Osteoblast (primary cell): ENCODE measurements around the gene HS3ST2. TPM values are rescaled to one million over a fixed set of nuclear protein-coding genes. Genes with fewer than 3 reads are reported as not detected.

Experiments
- DNase-seq: peaks from one replicate; pipeline ENCODE4 v3.0.0; 2011; ENCODE audit warnings: low spot score, mixed read lengths; ENCODE audit not compliant: insufficient read length; ENCODE audit errors: missing footprints
- H2AFZ ChIP-seq: 2 replicates; pipeline ENCODE4 v1.6.0; 2011; ENCODE audit warnings: mild to moderate bottlenecking, low read length
- H3K27ac ChIP-seq: 2 replicates; pipeline ENCODE4 v1.5.1; 2011; ENCODE audit warnings: mild to moderate bottlenecking, low read depth, low read length, moderate library complexity
- H3K27me3 ChIP-seq: 2 replicates; pipeline ENCODE4 v1.6.0; 2012; ENCODE audit warnings: mild to moderate bottlenecking, control low read depth, inconsistent platforms, low read length, moderate library complexity; ENCODE audit not compliant: insufficient read depth
- H3K36me3 ChIP-seq: 2 replicates; pipeline ENCODE4 v1.5.1; 2011; ENCODE audit warnings: mild to moderate bottlenecking, low read length, control low read depth, moderate library complexity; ENCODE audit not compliant: insufficient read depth
- H3K4me1 ChIP-seq: 2 replicates; pipeline ENCODE4 v1.5.1; 2011; ENCODE audit warnings: mild to moderate bottlenecking, low read length, control low read depth, moderate library complexity; ENCODE audit not compliant: insufficient read depth
- H3K4me2 ChIP-seq: 2 replicates; pipeline ENCODE4 v1.6.0; 2011; ENCODE audit warnings: mild to moderate bottlenecking, low read length; ENCODE audit not compliant: insufficient read depth
- H3K4me3 ChIP-seq: fragments of 200-600 bp; sonication (generic); 3 replicates; pipeline ENCODE4 v1.5.1; 2012; ENCODE audit warnings: mild to moderate bottlenecking, low read length, inconsistent platforms; ENCODE audit not compliant: insufficient read depth
- H3K79me2 ChIP-seq: 2 replicates; pipeline ENCODE4 v1.6.0; 2012; ENCODE audit warnings: mild to moderate bottlenecking, low read length, control low read depth, inconsistent platforms; ENCODE audit not compliant: insufficient read depth
- H3K9me3 ChIP-seq: 2 replicates; pipeline ENCODE4 v1.5.1; 2011; ENCODE audit warnings: low read depth, low read length, control low read depth
- H4K20me1 ChIP-seq: 2 replicates; pipeline ENCODE4 v1.6.0; 2012; ENCODE audit warnings: mild to moderate bottlenecking, low read length, control low read depth; ENCODE audit not compliant: insufficient read depth
- total RNA-seq: library from RNA; depleted of rRNA; stranded (reverse); fragments of >200 nt; gene quantifications from 2 replicates; pipeline ENCODE4 v1.2.3, GENCODE V29; 2012
- TF ChIP-seq, protein P1 (sequence below): IDR thresholded peaks from 2 replicates; pipeline ENCODE4 v1.5.1; 2011; ENCODE audit warnings: mild to moderate bottlenecking, low read depth, low read length, moderate library complexity; ENCODE audit errors: extremely low read depth

HS3ST2 gene
- total RNA-seq, 1 donor = under 0.01 TPM

DNA sequence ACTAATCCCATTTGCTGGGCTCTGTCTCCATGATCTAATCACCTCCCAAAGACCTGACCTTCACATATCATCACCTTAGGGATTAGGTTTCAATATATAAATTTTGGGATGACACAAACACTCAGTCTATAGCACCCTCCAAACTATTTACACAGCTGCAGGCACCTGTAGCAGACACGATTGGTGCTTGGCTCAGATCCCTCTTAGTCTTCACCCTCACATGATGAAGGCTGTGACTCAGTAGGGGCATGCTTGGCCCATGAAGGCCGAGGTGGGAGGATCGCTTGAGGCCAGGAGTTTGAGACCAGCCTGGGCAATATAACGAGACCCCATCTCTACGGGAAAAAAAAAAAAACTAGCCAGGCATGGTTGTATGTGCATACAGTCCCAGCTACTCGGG, 73.5 kb downstream of the HS3ST2 start:
- H3K27ac ChIP-seq = no peak overlapping the region
- H3K9me3 ChIP-seq = no peaks in the 10 kb centered on the region
- H3K79me2 ChIP-seq = no peaks in the 10 kb centered on the region
- no peaks in the 10 kb centered on the region for H4K20me1 ChIP-seq
- no peaks in the 10 kb centered on the region for H3K4me1 ChIP-seq
- no peaks in the 10 kb centered on the region for H3K27me3 ChIP-seq
- no peak overlapping the region for H3K4me3 ChIP-seq
- no peak overlapping the region for H2AFZ ChIP-seq
- DNase-seq = no peak
- no peaks in the 10 kb centered on the region for H3K36me3 ChIP-seq
- no peak overlapping the region for H3K4me2 ChIP-seq
- TF ChIP-seq, protein P1, sequence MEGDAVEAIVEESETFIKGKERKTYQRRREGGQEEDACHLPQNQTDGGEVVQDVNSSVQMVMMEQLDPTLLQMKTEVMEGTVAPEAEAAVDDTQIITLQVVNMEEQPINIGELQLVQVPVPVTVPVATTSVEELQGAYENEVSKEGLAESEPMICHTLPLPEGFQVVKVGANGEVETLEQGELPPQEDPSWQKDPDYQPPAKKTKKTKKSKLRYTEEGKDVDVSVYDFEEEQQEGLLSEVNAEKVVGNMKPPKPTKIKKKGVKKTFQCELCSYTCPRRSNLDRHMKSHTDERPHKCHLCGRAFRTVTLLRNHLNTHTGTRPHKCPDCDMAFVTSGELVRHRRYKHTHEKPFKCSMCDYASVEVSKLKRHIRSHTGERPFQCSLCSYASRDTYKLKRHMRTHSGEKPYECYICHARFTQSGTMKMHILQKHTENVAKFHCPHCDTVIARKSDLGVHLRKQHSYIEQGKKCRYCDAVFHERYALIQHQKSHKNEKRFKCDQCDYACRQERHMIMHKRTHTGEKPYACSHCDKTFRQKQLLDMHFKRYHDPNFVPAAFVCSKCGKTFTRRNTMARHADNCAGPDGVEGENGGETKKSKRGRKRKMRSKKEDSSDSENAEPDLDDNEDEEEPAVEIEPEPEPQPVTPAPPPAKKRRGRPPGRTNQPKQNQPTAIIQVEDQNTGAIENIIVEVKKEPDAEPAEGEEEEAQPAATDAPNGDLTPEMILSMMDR = no peak

DNA sequence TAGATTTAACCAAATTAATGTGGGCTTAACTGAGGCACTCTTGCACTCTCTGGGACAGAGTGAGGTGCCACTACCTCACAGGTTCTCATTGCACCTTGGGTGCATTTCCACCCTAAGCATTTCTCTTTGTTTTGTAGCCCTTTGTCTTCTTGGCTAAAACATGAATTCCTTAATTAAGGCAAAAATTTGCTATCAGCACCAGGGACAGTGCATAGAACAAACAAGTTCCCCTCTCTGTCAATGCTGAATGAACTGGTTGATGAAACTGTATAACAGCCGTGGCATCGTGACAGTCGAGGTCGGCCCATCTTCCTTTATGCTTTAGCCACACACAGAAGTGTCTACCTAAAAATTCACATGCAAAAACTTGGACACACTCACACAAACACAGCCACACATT, 74.8 kb downstream of the HS3ST2 start:
- H3K4me2 ChIP-seq = no peak overlapping the region
- no peaks in the 10 kb centered on the region for H3K4me1 ChIP-seq
- H3K27me3 ChIP-seq = no peaks in the 10 kb centered on the region
- H3K27ac ChIP-seq = no peak overlapping the region
- no peak overlapping the region for H3K4me3 ChIP-seq
- TF ChIP-seq, protein P1 = no peak
- no peak overlapping the region for H2AFZ ChIP-seq
- no peaks in the 10 kb centered on the region for H4K20me1 ChIP-seq
- H3K9me3 ChIP-seq = no peaks in the 10 kb centered on the region
- no peaks in the 10 kb centered on the region for H3K36me3 ChIP-seq
- no peak for DNase-seq
- H3K79me2 ChIP-seq = no peaks in the 10 kb centered on the region

DNA sequence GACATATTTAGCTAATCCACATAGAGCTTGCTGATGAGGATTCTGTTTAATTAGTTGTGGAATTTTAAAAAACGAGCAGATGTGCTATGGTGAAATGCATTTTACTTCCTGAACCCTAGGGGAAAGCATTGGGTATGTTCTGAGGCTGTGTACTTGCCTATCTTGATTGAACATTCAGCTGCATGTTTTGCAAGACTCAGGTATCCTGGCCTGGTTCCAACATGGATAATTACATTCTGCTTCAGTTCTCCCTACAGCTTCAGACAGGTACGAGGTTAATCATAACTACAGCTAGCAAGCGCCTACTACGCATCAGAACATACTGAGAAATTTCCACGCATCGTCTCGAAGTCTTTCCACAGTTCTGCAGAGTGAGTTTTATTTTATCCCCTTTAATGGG, 77.0 kb downstream of the HS3ST2 start:
- no peaks in the 10 kb centered on the region for H3K79me2 ChIP-seq
- H3K4me1 ChIP-seq = no peaks in the 10 kb centered on the region
- H2AFZ ChIP-seq = no peak overlapping the region
- no peak for DNase-seq
- H3K4me3 ChIP-seq = no peak overlapping the region
- no peaks in the 10 kb centered on the region for H3K27me3 ChIP-seq
- no peaks in the 10 kb centered on the region for H4K20me1 ChIP-seq
- H3K36me3 ChIP-seq = no peaks in the 10 kb centered on the region
- no peak overlapping the region for H3K4me2 ChIP-seq
- TF ChIP-seq, protein P1 = no peak
- H3K27ac ChIP-seq = no peak overlapping the region
- no peaks in the 10 kb centered on the region for H3K9me3 ChIP-seq

DNA sequence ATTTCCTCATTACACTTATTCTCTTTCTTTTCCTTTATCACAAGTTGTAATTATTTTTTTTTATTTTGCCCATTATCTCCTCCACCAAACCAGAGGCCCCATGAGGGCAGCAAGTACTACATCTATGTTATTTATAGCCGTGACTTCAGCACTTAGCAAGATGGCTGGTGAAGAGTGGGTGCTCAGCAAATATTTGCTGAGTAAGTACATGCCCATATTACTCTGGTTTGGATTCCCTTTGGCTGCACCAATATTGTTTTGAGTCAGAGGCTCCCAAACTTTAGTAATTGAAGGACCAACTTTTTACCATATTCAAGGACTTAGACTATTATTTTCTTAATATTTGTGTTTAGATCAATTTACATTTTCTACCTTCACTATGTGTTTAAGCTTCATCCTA, 83.2 kb downstream of the HS3ST2 start:
- TF ChIP-seq, protein P1 = no peak
- no peak for DNase-seq
- Histone ChIP-seq H3K79me2 (no peaks in the 10 kb centered on the region), H2AFZ (no peak overlapping the region), H3K27ac (no peak overlapping the region), H3K4me1 (no peaks in the 10 kb centered on the region), H3K27me3 (no peaks in the 10 kb centered on the region), H3K9me3 (no peaks in the 10 kb centered on the region), H3K36me3 (no peaks in the 10 kb centered on the region), H4K20me1 (no peaks in the 10 kb centered on the region), H3K4me3 (no peak overlapping the region), H3K4me2 (no peak overlapping the region)
